Right cardiac atrium (tissue), 5 donors: ENCODE data around the gene GPC6. TPM values are rescaled to one million over a fixed set of nuclear protein-coding genes. Genes with fewer than 3 reads are reported as not detected.
A peak's percentile ranks its signal among the peaks of the same experiment; 100 is the strongest.

Experiments used
- ATAC-seq, 2 donors: fragments of 200-7000 bp; cut with Tn5 transposase; one replicate each; pipeline versions ENCODE4 v1.8.0 to v1.9.1; 2020; ENCODE audit warnings: moderate library complexity in 2 of 2, mild to moderate bottlenecking in 1 of 2
- DNase-seq, 3 donors: peaks; one replicate each; pipeline ENCODE4 v3.0.0-alpha.2; 2020
- H3K27ac ChIP-seq: one replicate; pipeline ENCODE4 v1.5.1; 2013; ENCODE audit warnings: mild to moderate bottlenecking, low read length, control low read depth, moderate library complexity
- H3K27me3 ChIP-seq: one replicate; pipeline ENCODE4 v1.6.1; 2013; ENCODE audit not compliant: control insufficient read depth, insufficient read depth
- H3K4me1 ChIP-seq: one replicate; pipeline ENCODE4 v1.6.1; 2013; ENCODE audit warnings: low read length; ENCODE audit not compliant: control insufficient read depth, insufficient read depth
- H3K4me3 ChIP-seq: one replicate; pipeline ENCODE4 v1.5.1; 2013; ENCODE audit warnings: low read length, control low read depth
- H3K9me3 ChIP-seq: one replicate; pipeline ENCODE4 v1.6.1; 2013; ENCODE audit warnings: low read length; ENCODE audit not compliant: control insufficient read depth
- WGBS: extraction: QIAGEN DNeasy Blood & Tissue Kit; methylation state at CpG from one replicate; pipeline ENCODE4 v1.1.7; 2013; 5-methylcytosine and 5-hydroxymethylcytosine counted together
- intact Hi-C, 4 donors: fragments of 100-400 bp; cut with DNase I; formaldehyde crosslinking; loops; one replicate each; pipeline versions ENCODE4 v1.11.0 to v1.14.0; 2022 to 2023
- polyA plus RNA-seq: library from polyadenylated mRNA; stranded (reverse); fragments of 200-250 nt; gene quantifications from one replicate; pipeline ENCODE4 v1.2.3, GENCODE V29; 2013
- total RNA-seq, 4 donors: library from RNA; stranded (reverse); fragmentation: NEBNext Ultra II Directional; extraction: Animal tissue kit (Norgen Biotek cat#: 25700); gene quantifications; one replicate each; pipeline ENCODE4 v1.2.1, GENCODE V29; 2021
- donor health status: healthy with polysubstance abuse.
- donor health status: DM: no; HTN: yes; CAD: no.
- donor health status: DM: no; HTN: no; CAD: no.
- donor health status: DM: no; HTN: yes; CAD: no; lungs with severe emphysema.
- donor health status: DM: yes; HTN: yes; CAD: no.

The GPC6 gene
- total and polyA plus RNA-seq, 5 donors = 1.5 to 11.0 (median 5.3) TPM

- H3K4me1 ChIP-seq = no peaks in the 10 kb centered on the region
- H3K9me3 ChIP-seq = no peaks in the 10 kb centered on the region
- no peaks in the 10 kb centered on the region for H3K27me3 ChIP-seq
- intact Hi-C loops = no loop called here
- no peak for DNase-seq
- ATAC-seq = peak in 1 of 2 donors; percentile 70
- no peak overlapping the region for H3K27ac ChIP-seq
- no peak overlapping the region for H3K4me3 ChIP-seq
- 38% methylated on average over 3 of the region's 3 CpGs for WGBS
Measured at GRCh38 chr13:94031609-94032008, 805.0 kb downstream of the GPC6 start.

- WGBS = 62% methylated on average over 1 of the region's 1 CpG
- H3K27me3 ChIP-seq = no peaks in the 10 kb centered on the region
- ATAC-seq = no peak
- intact Hi-C loops = no loop called here
- DNase-seq = no peak
- H3K9me3 ChIP-seq = no peaks in the 10 kb centered on the region
- no peaks in the 10 kb centered on the region for H3K4me1 ChIP-seq
- no peak overlapping the region for H3K27ac ChIP-seq
- no peak overlapping the region for H3K4me3 ChIP-seq
Measured at GRCh38 chr13:94033098-94033497, 806.5 kb downstream of the GPC6 start.

- H3K4me3 ChIP-seq = no peak overlapping the region
- no peaks in the 10 kb centered on the region for H3K27me3 ChIP-seq
- ATAC-seq (no peak), DNase-seq (no peak)
- WGBS = 59% methylated on average over 7 of the region's 7 CpGs
- intact Hi-C loops = no loop called here
- no peak overlapping the region for H3K27ac ChIP-seq
- H3K4me1 ChIP-seq = no peaks in the 10 kb centered on the region
- no peaks in the 10 kb centered on the region for H3K9me3 ChIP-seq
Measured at GRCh38 chr13:94033830-94034642, 807.4 kb downstream of the GPC6 start.

- intact Hi-C loops = no loop called here
- H3K4me1 ChIP-seq = no peaks in the 10 kb centered on the region
- H3K27ac ChIP-seq = no peak overlapping the region
- no peak overlapping the region for H3K4me3 ChIP-seq
- 83% methylated on average over 5 of the region's 5 CpGs for WGBS
- no peaks in the 10 kb centered on the region for H3K27me3 ChIP-seq
- no peaks in the 10 kb centered on the region for H3K9me3 ChIP-seq
- ATAC-seq (no peak), DNase-seq (no peak)
Measured at GRCh38 chr13:94050039-94050438, 823.4 kb downstream of the GPC6 start.

GRCh38 chr13:94050686-94051085, 824.1 kb downstream of the GPC6 start:
- ATAC-seq = no peak

GRCh38 chr13:94053986-94054593, 827.5 kb downstream of the GPC6 start:
- intact Hi-C loops = no loop called here
- Histone ChIP-seq H3K4me3 (no peak overlapping the region), H3K9me3 (no peaks in the 10 kb centered on the region), H3K27ac (no peak overlapping the region), H3K4me1 (no peaks in the 10 kb centered on the region), H3K27me3 (no peaks in the 10 kb centered on the region)
- DNase-seq = peak in 1 of 3 donors; percentile 13
- 89% methylated on average over 11 of the region's 11 CpGs for WGBS
- ATAC-seq = no peak

More at GRCh38 chr13:94050686-94051085, 824.1 kb downstream of the GPC6 start:
- H3K27me3 ChIP-seq = no peaks in the 10 kb centered on the region
- H3K27ac ChIP-seq = no peak overlapping the region
- H3K9me3 ChIP-seq = no peaks in the 10 kb centered on the region
- no peaks in the 10 kb centered on the region for H3K4me1 ChIP-seq
- intact Hi-C loops = no loop called here
- H3K4me3 ChIP-seq = no peak overlapping the region
- WGBS = 72% methylated on average over 2 of the region's 2 CpGs
- no peak for DNase-seq

GRCh38 chr13:94056362-94056990, 829.9 kb downstream of the GPC6 start:
- WGBS = 68% methylated on average over 4 of the region's 4 CpGs
- no peak for DNase-seq
- Histone ChIP-seq H3K4me3 (no peak overlapping the region), H3K4me1 (no peaks in the 10 kb centered on the region), H3K27me3 (no peaks in the 10 kb centered on the region), H3K27ac (no peak overlapping the region), H3K9me3 (no peaks in the 10 kb centered on the region)
- intact Hi-C loops = no loop called here
- no peak for ATAC-seq

GRCh38 chr13:94057618-94058186, 831.1 kb downstream of the GPC6 start:
- WGBS = 83% methylated on average over 2 of the region's 2 CpGs
- ATAC-seq = no peak
- intact Hi-C loops = no loop called here

GRCh38 chr13:94058821-94059360, 832.3 kb downstream of the GPC6 start:
- 48% methylated on average over 2 of the region's 2 CpGs for WGBS
- Histone ChIP-seq H3K27ac (no peak overlapping the region), H3K27me3 (no peaks in the 10 kb centered on the region), H3K9me3 (no peaks in the 10 kb centered on the region), H3K4me1 (no peaks in the 10 kb centered on the region), H3K4me3 (no peak overlapping the region)
- ATAC-seq (no peak), DNase-seq (no peak)
- intact Hi-C loops = no loop called here

More at GRCh38 chr13:94057618-94058186, 831.1 kb downstream of the GPC6 start:
- H3K27ac ChIP-seq = no peak overlapping the region
- H3K27me3 ChIP-seq = no peaks in the 10 kb centered on the region
- H3K4me1 ChIP-seq = no peaks in the 10 kb centered on the region
- DNase-seq = no peak
- H3K4me3 ChIP-seq = no peak overlapping the region
- H3K9me3 ChIP-seq = no peaks in the 10 kb centered on the region

- intact Hi-C loops = no loop called here
- no peaks in the 10 kb centered on the region for H3K4me1 ChIP-seq
- no peak overlapping the region for H3K27ac ChIP-seq
- H3K27me3 ChIP-seq = no peaks in the 10 kb centered on the region
- DNase-seq (no peak), ATAC-seq (no peak)
- no peak overlapping the region for H3K4me3 ChIP-seq
- 61% methylated on average over 1 of the region's 1 CpG for WGBS
- H3K9me3 ChIP-seq = no peaks in the 10 kb centered on the region
Measured at GRCh38 chr13:94061301-94061700, 834.7 kb downstream of the GPC6 start.

GRCh38 chr13:94063096-94063495, 836.5 kb downstream of the GPC6 start:
- intact Hi-C loops = no loop called here
- no peak overlapping the region for H3K27ac ChIP-seq

More at GRCh38 chr13:94063096-94063495, 836.5 kb downstream of the GPC6 start:
- no peaks in the 10 kb centered on the region for H3K4me1 ChIP-seq
- no peak for DNase-seq
- no peak for ATAC-seq
- H3K27me3 ChIP-seq = no peaks in the 10 kb centered on the region
- no peak overlapping the region for H3K4me3 ChIP-seq
- H3K9me3 ChIP-seq = no peaks in the 10 kb centered on the region
